Measurements from ENCODE around the gene ADARB1. TPM values are rescaled to one million over a fixed set of nuclear protein-coding genes. Genes with fewer than 3 reads are reported as not detected.

Gene ADARB1
- total and polyA plus RNA-seq, 2 of the 8 experiments (the other 6 are each of a cell fraction or from before 2014, with no cell fraction given) = 4.7 to 14.9 TPM

- Histone ChIP-seq H4K91ac (replicated peaks; ENCODE audit: insufficient read length, low read length) (no peak overlapping the region), H3K23me2 (ENCODE audit: low read depth, low read length) (no peaks in the 10 kb centered on the region), H3K23ac (ENCODE audit: insufficient read length) (no peak overlapping the region), H3K14ac (ENCODE audit: insufficient read length) (no peak overlapping the region), H4K20me1 (replicated peaks in 1 of 2; ENCODE audit: control insufficient read depth in 1 of 2, insufficient read depth in 2 of 2, low read length in 2 of 2) (no peaks in the 10 kb centered on the region), H2BK12ac (ENCODE audit: low read depth, low read length) (no peak overlapping the region), H3K56ac (replicated peaks; ENCODE audit: insufficient read length, low read depth, low read length) (no peak overlapping the region), H3K79me2 (ENCODE audit: control insufficient read depth in 1 of 2, insufficient read depth in 2 of 2, low read length in 2 of 2) (no peaks in the 10 kb centered on the region), H3K9ac (replicated peaks in 1 of 4; ENCODE audit: extremely low read depth in 1 of 4, low read depth in 3 of 4, low read length in 3 of 4) (no peak overlapping the region), H3K9me3 (ENCODE audit: insufficient read depth in 2 of 2, low read depth in 1 of 2, low read length in 1 of 2) (no peaks in the 10 kb centered on the region), H3K4ac (replicated peaks; ENCODE audit: insufficient read length, low read depth, low read length) (no peak overlapping the region), H3K4me3 (ENCODE audit: extremely low read depth in 1 of 4, insufficient read depth in 2 of 4, low read depth in 3 of 4, low read length in 4 of 4) (no peak overlapping the region), H3K4me2 (ENCODE audit: insufficient read depth in 1 of 2, low read depth in 2 of 2, low read length in 2 of 2) (no peak overlapping the region), H3K27ac (ENCODE audit: low read depth, low read length) (no peak overlapping the region), H4K5ac (ENCODE audit: insufficient read length, low read depth, low read length) (no peak overlapping the region), H3K4me1 (replicated peaks in 1 of 4; ENCODE audit: control insufficient read depth in 3 of 4, insufficient read depth in 4 of 4, low read length in 3 of 4) (peaks cover 0 to 3% (median 0%) of the 10 kb centered on the region in 4 experiments; a peak in 1 of 7 replicates), H3K27me3 (replicated peaks in 1 of 4; ENCODE audit: control insufficient read depth in 3 of 4, extremely low read depth in 1 of 4, insufficient read depth in 3 of 4, low read length in 3 of 4) (no peaks in the 10 kb centered on the region), H3K79me1 (ENCODE audit: low read depth, low read length) (no peaks in the 10 kb centered on the region), H2BK5ac (ENCODE audit: low read depth, low read length) (no peak overlapping the region), H3K18ac (ENCODE audit: extremely low read depth, low read length) (no peak overlapping the region), H3K36me3 (ENCODE audit: control insufficient read depth in 2 of 4, insufficient read depth in 4 of 4, low read length in 3 of 4) (no peaks in the 10 kb centered on the region), H2AFZ (ENCODE audit: low read length) (no peak overlapping the region), H2BK120ac (replicated peaks; ENCODE audit: low read depth, low read length) (no peak overlapping the region), H2BK20ac (ENCODE audit: low read length) (no peak overlapping the region), H2BK15ac (ENCODE audit: low read length) (no peak overlapping the region), H4K8ac (ENCODE audit: extremely low read depth, insufficient read depth, low read length) (no peak overlapping the region), H2AK5ac (ENCODE audit: low read depth, low read length) (no peak overlapping the region)
- 92% methylated on average over 16 of the region's 16 CpGs; no CpG with 5 or more reads in 1 of the 2 experiments for WGBS, 2 experiments (ENCODE audit: extremely low coverage in 1 of 2, insufficient coverage in 1 of 2, insufficient read length in 1 of 2, insufficient replicate concordance in 2 of 2, low coverage in 1 of 2, low lambda C conversion rate in 2 of 2, missing lambda C conversion rate in 1 of 2)
- DNase-seq (ENCODE audit: low read depth in 1 of 2, low spot score in 2 of 2) (no peak), FAIRE-seq (no peak)
- ChIA-PET POLR2A (ENCODE audit: partially characterized antibody) (no interaction called here), CTCF (ENCODE audit: partially characterized antibody) (interaction anchor here (1.1 kb wide), 1 partner anchor 47 kb away, joined by 3 read pairs; no protein-coding TSS in a partner anchor)
- TF ChIP-seq CREB1 (IDR thresholded peaks at IDR 0.05) (no peak), ATF2 (IDR thresholded peaks at IDR 0.05; ENCODE audit: low read length) (no peak), RNF2 (IDR thresholded peaks at IDR 0.05; ENCODE audit: borderline replicate concordance, low read depth, low read length, missing control alignments, poor library complexity, severe bottlenecking) (no peak)
Measured at GRCh38 chr21:45176141-45176540, 101.8 kb downstream of the ADARB1 start.

Data from H1 (cell line).